HG02870 (cell line): Measurements from ENCODE around the gene POPDC2.

Source experiments
- ATAC-seq: cut with Tn5 transposase; IDR thresholded peaks from one replicate; pipeline ENCODE4 v1.9.1; 2021; ENCODE audit warnings: mild to moderate bottlenecking, moderate library complexity; ENCODE audit not compliant: unreplicated experiment

POPDC2 gene

GRCh38 chr3:119642746-119643473, 17.5 kb downstream of the POPDC2 start:
- ATAC-seq: no peak

GRCh38 chr3:119641416-119641815, 19.0 kb downstream of the POPDC2 start:
- no peak for ATAC-seq

- peak; percentile 23 for ATAC-seq
These were observed 20.7 kb downstream of the POPDC2 start for GRCh38 chr3:119639494-119640350.

- ATAC-seq: peak; percentile 18
These were observed 22.5 kb downstream of the POPDC2 start for GRCh38 chr3:119637679-119638477.

GRCh38 chr3:119636891-119637611, 23.3 kb downstream of the POPDC2 start:
- ATAC-seq: no peak

GRCh38 chr3:119636249-119636648, 24.1 kb downstream of the POPDC2 start:
- ATAC-seq: no peak

- no peak for ATAC-seq
These were observed 24.7 kb downstream of the POPDC2 start for GRCh38 chr3:119635719-119636118.

- ATAC-seq: no peak
These were observed 27.6 kb downstream of the POPDC2 start for GRCh38 chr3:119632829-119633228.

GRCh38 chr3:119632216-119632615, 28.2 kb downstream of the POPDC2 start:
- no peak for ATAC-seq

- ATAC-seq: no peak
These were observed 28.9 kb downstream of the POPDC2 start for GRCh38 chr3:119631516-119631915.

- no peak for ATAC-seq
These were observed 29.5 kb downstream of the POPDC2 start for GRCh38 chr3:119630880-119631329.

- no peak for ATAC-seq
These were observed 30.1 kb downstream of the POPDC2 start for GRCh38 chr3:119630128-119630879.

GRCh38 chr3:119628816-119629445, 31.5 kb downstream of the POPDC2 start:
- ATAC-seq: no peak

GRCh38 chr3:119628390-119628789, 32.0 kb downstream of the POPDC2 start:
- ATAC-seq: no peak

GRCh38 chr3:119627461-119627860, 32.9 kb downstream of the POPDC2 start:
- ATAC-seq: no peak

- no peak for ATAC-seq
These were observed 34.2 kb downstream of the POPDC2 start for GRCh38 chr3:119626196-119626595.

- no peak for ATAC-seq
These were observed 34.8 kb downstream of the POPDC2 start for GRCh38 chr3:119625451-119626153.

GRCh38 chr3:119624002-119624720, 36.2 kb downstream of the POPDC2 start:
- ATAC-seq: no peak
